ENCODE measurements around the gene COPS6. TPM values are rescaled to one million over a fixed set of nuclear protein-coding genes. Genes with fewer than 3 reads are reported as not detected.

COPS6 gene
- polyA plus RNA-seq, 1 donor (not counting 4 experiments of a cell fraction or from before 2014, with no cell fraction given) = 171 TPM

- Histone ChIP-seq H3K36me3 (ENCODE audit: control insufficient read depth in 2 of 2, extremely low read depth in 1 of 2, insufficient read depth in 2 of 2, low read length in 2 of 2) (no peaks in the 10 kb centered on the region), H3K9ac (ENCODE audit: control insufficient read depth, extremely low read depth, insufficient read depth, low read length) (peak overlapping the region; percentile 61), H3K27me3 (ENCODE audit: control insufficient read depth, extremely low read depth, insufficient read depth, low read length) (no peaks in the 10 kb centered on the region), H3K79me2 (ENCODE audit: control insufficient read depth, insufficient read depth, low read length) (no peaks in the 10 kb centered on the region), H3K4me3 (ENCODE audit: control insufficient read depth in 2 of 3, extremely low read depth in 1 of 3, insufficient read depth in 2 of 3, low read depth in 1 of 3, low read length in 3 of 3) (peak overlapping the region in 2 of 3 experiments; percentile 40 to 42), H3K4me1 (ENCODE audit: control insufficient read depth, extremely low read depth, insufficient read depth, low read length) (peaks cover 10% of the 10 kb centered on the region), H3K9me1 (ENCODE audit: control insufficient read depth, extremely low read depth, insufficient read depth, low read length) (no peaks in the 10 kb centered on the region), H2AFZ (ENCODE audit: control insufficient read depth, low read length) (peak overlapping the region; percentile 75), H3K4me2 (ENCODE audit: control insufficient read depth, extremely low read depth, insufficient read depth, low read depth, low read length) (peak overlapping the region; percentile 77), H3K9me3 (ENCODE audit: control insufficient read depth, low read depth, low read length) (no peaks in the 10 kb centered on the region), H3K27ac (ENCODE audit: control insufficient read depth, insufficient read depth, low read length) (no peak overlapping the region), H4K20me1 (ENCODE audit: control insufficient read depth, extremely low read depth, insufficient read depth, low read length) (no peaks in the 10 kb centered on the region)
- DNase-seq (ENCODE audit: low read depth, low spot score) (no peak), FAIRE-seq (no peak)
- dilution Hi-C loops (cut with MboI; ENCODE audit: extremely low pct_ligation_motif_present, low sequenced_read_pairs) = no loop called here
- TF ChIP-seq CTCF (optimal IDR thresholded peaks at IDR 0.05 in 1 of 3, IDR thresholded peaks at IDR 0.05 in 1 of 3, conservative IDR thresholded peaks at IDR 0.05 in 1 of 3; ENCODE audit: extremely low read depth in 1 of 3, insufficient read depth in 2 of 3, low read length in 3 of 3) = peak; percentile 60 to 91 (median 79)
- no peak for TF ChIP-seq EZH2 (IDR thresholded peaks at IDR 0.05; ENCODE audit: low read length)
Observed at GRCh38 chr7:100130608-100131453, 42.1 kb downstream of the COPS6 start.

GRCh38 chr7:100132126-100132525, 43.4 kb downstream of the COPS6 start:
- Histone ChIP-seq H3K9me1 (ENCODE audit: control insufficient read depth, extremely low read depth, insufficient read depth, low read length) (no peaks in the 10 kb centered on the region), H4K20me1 (ENCODE audit: control insufficient read depth, extremely low read depth, insufficient read depth, low read length) (no peaks in the 10 kb centered on the region), H3K27ac (ENCODE audit: control insufficient read depth, insufficient read depth, low read length) (no peak overlapping the region), H3K4me1 (ENCODE audit: control insufficient read depth, extremely low read depth, insufficient read depth, low read length) (peaks cover 10% of the 10 kb centered on the region), H2AFZ (ENCODE audit: control insufficient read depth, low read length) (no peak overlapping the region), H3K36me3 (ENCODE audit: control insufficient read depth in 2 of 2, extremely low read depth in 1 of 2, insufficient read depth in 2 of 2, low read length in 2 of 2) (no peaks in the 10 kb centered on the region), H3K4me2 (ENCODE audit: control insufficient read depth, extremely low read depth, insufficient read depth, low read depth, low read length) (no peak overlapping the region), H3K9ac (ENCODE audit: control insufficient read depth, extremely low read depth, insufficient read depth, low read length) (no peak overlapping the region), H3K27me3 (ENCODE audit: control insufficient read depth, extremely low read depth, insufficient read depth, low read length) (no peaks in the 10 kb centered on the region), H3K9me3 (ENCODE audit: control insufficient read depth, low read depth, low read length) (no peaks in the 10 kb centered on the region), H3K4me3 (ENCODE audit: control insufficient read depth in 2 of 3, extremely low read depth in 1 of 3, insufficient read depth in 2 of 3, low read depth in 1 of 3, low read length in 3 of 3) (no peak overlapping the region), H3K79me2 (ENCODE audit: control insufficient read depth, insufficient read depth, low read length) (no peaks in the 10 kb centered on the region)
- FAIRE-seq (no peak), DNase-seq (ENCODE audit: low read depth, low spot score) (no peak)
- no peak for TF ChIP-seq EZH2 (IDR thresholded peaks at IDR 0.05; ENCODE audit: low read length)
- no peak for TF ChIP-seq CTCF (optimal IDR thresholded peaks at IDR 0.05 in 1 of 3, IDR thresholded peaks at IDR 0.05 in 1 of 3, conservative IDR thresholded peaks at IDR 0.05 in 1 of 3; ENCODE audit: extremely low read depth in 1 of 3, insufficient read depth in 2 of 3, low read length in 3 of 3)
- dilution Hi-C loops (cut with MboI; ENCODE audit: extremely low pct_ligation_motif_present, low sequenced_read_pairs) = no loop called here

All from keratinocyte (primary cell).